Breast epithelium (tissue), 3 donors: ENCODE data around the gene CDRT15L2.
"Not testable (repeated sequence)": the region's sequence is repeated elsewhere in the genome, so short reads cannot be mapped to it uniquely, and the experiment has no call there.

Experiments
- POLR2A ChIP-seq: fragments of 450-650 bp; IDR thresholded peaks from one replicate; pipeline ENCODE4 v1.6.1; 2016; ENCODE audit warnings: antibody characterized with exemption, mild to moderate bottlenecking, moderate library complexity
- POLR2AphosphoS5 ChIP-seq, 3 donors: sonication (generic); formaldehyde crosslinking; IDR thresholded peaks; one replicate each; pipeline ENCODE4 v1.6.1; 2017; ENCODE audit warnings: antibody characterized with exemption in 3 of 3
- TF ChIP-seq, protein P1 (sequence below), 3 donors: fragments of 450-650 bp; IDR thresholded peaks; one replicate each; pipeline ENCODE4 v1.5.1; 2016 to 2017; ENCODE audit warnings: antibody characterized with exemption in 3 of 3, mild to moderate bottlenecking in 3 of 3, moderate library complexity in 3 of 3

DNA sequence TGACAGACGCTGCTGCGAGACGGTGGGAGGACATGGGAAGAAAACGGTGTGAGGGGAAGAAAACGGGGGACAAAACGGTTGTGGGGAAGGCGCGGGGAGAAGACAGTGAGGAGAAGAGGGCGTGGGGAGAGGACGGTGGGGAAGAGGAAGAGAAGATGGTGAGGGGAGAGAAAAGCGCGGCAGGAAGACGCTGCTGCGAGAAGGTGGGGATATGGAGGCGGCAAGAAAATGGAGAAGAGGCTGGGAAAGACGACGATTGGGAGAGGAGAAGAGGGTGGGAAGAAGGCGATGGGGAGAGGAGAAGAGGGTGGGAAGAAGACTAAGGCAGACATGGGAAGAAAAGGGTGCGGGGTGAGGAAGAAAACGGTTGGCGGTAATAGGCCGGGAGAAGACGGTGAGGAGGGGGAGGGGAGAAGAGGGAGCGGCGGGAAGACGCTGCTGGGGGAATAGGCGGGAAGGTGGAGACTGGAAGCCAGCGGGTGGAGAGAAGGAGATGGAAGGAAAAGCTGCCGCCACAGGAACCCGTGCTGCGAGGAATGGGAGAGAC is 46.9 kb upstream of the CDRT15L2 start:
- TF ChIP-seq, protein P1, sequence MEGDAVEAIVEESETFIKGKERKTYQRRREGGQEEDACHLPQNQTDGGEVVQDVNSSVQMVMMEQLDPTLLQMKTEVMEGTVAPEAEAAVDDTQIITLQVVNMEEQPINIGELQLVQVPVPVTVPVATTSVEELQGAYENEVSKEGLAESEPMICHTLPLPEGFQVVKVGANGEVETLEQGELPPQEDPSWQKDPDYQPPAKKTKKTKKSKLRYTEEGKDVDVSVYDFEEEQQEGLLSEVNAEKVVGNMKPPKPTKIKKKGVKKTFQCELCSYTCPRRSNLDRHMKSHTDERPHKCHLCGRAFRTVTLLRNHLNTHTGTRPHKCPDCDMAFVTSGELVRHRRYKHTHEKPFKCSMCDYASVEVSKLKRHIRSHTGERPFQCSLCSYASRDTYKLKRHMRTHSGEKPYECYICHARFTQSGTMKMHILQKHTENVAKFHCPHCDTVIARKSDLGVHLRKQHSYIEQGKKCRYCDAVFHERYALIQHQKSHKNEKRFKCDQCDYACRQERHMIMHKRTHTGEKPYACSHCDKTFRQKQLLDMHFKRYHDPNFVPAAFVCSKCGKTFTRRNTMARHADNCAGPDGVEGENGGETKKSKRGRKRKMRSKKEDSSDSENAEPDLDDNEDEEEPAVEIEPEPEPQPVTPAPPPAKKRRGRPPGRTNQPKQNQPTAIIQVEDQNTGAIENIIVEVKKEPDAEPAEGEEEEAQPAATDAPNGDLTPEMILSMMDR (IDR thresholded peaks at IDR 0.05): not testable (repeated sequence)
- TF ChIP-seq POLR2AphosphoS5 (IDR thresholded peaks at IDR 0.05); POLR2A: not testable (repeated sequence)
